ENCODE data around the gene CCDC85A. TPM values are rescaled to one million over a fixed set of nuclear protein-coding genes. Genes with fewer than 3 reads are reported as not detected.
A peak's percentile ranks its signal among the peaks of the same experiment; 100 is the strongest.

CCDC85A gene
- total and polyA plus RNA-seq, 2 experiments from 2014 or later = 0.21 to 0.24 TPM

- Histone ChIP-seq H3K4me2 (no peak overlapping the region), H3K79me2 (replicated peaks; ENCODE audit: insufficient read depth) (no peaks in the 10 kb centered on the region), H3F3A (replicated peaks; ENCODE audit: low read depth) (no peaks in the 10 kb centered on the region), H3K9me2 (ENCODE audit: insufficient read depth) (no peaks in the 10 kb centered on the region), H3K27me3 (ENCODE audit: insufficient read depth) (no peaks in the 10 kb centered on the region), H3K36me3 (ENCODE audit: insufficient read depth) (no peaks in the 10 kb centered on the region), H3K4me1 (ENCODE audit: insufficient read depth) (no peaks in the 10 kb centered on the region), H2AFZ (no peak overlapping the region), H3K27ac (ENCODE audit: low read depth) (no peak overlapping the region), H3K4me3 (no peak overlapping the region), H4K20me1 (replicated peaks; ENCODE audit: insufficient read depth) (no peaks in the 10 kb centered on the region)
- ATAC-seq (no peak), DNase-seq (ENCODE audit: low spot score) (no peak)
- Mint-ChIP-seq H3K4me1 (peaks cover 5% of the 10 kb centered on the region; the same call in 2 of the 3 replicates), H3K27me3 (ENCODE audit: insufficient read depth, low read depth, poor library complexity) (no peaks in the 10 kb centered on the region), H3K9me3 (no peaks in the 10 kb centered on the region), H3K27ac (no peak overlapping the region), H3K36me3 (ENCODE audit: low read depth) (no peaks in the 10 kb centered on the region), H3K4me3 (no peak overlapping the region)
- no peak for TF ChIP-seq REST (IDR thresholded peaks at IDR 0.05; ENCODE audit: unreplicated experiment)
- TF ChIP-seq EZH2phosphoT487 (IDR thresholded peaks at IDR 0.05; ENCODE audit: unreplicated experiment) = no peak
- no peak for TF ChIP-seq ZNF114 (CRISPR knock-in tag; IDR thresholded peaks at IDR 0.05)
These were observed 32.1 kb downstream of the CCDC85A start for GRCh38 chr2:56215911-56216310.

DNA sequence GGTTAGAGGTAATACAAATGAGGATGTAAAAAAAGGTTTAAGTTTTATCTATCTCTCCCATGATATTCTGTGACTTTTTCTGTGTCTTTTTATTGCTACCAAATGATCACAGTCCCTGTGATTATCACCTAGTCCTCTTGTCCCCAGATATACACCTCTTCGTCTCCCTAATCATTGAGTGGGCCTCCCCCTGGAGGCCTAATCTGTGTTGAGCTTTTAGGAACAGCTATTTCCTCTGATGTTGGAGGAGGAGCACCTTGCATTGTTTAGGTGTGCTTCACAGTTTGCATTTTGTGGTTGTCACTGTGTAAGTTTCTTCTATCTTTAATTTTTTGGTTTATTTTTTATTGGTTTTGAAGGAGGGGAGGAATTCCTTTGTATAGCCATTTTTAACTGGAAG is 33.3 kb downstream of the CCDC85A start:
- Histone ChIP-seq H3K4me1 (ENCODE audit: insufficient read depth) (no peaks in the 10 kb centered on the region), H3K79me2 (replicated peaks; ENCODE audit: insufficient read depth) (no peaks in the 10 kb centered on the region), H3K4me2 (no peak overlapping the region), H3F3A (replicated peaks; ENCODE audit: low read depth) (no peaks in the 10 kb centered on the region), H2AFZ (no peak overlapping the region), H3K27ac (ENCODE audit: low read depth) (no peak overlapping the region), H3K36me3 (ENCODE audit: insufficient read depth) (no peaks in the 10 kb centered on the region), H3K27me3 (ENCODE audit: insufficient read depth) (no peaks in the 10 kb centered on the region), H3K4me3 (no peak overlapping the region), H4K20me1 (replicated peaks; ENCODE audit: insufficient read depth) (no peaks in the 10 kb centered on the region), H3K9me2 (ENCODE audit: insufficient read depth) (no peaks in the 10 kb centered on the region)
- Mint-ChIP-seq H3K9me3 (no peaks in the 10 kb centered on the region), H3K36me3 (ENCODE audit: low read depth) (no peaks in the 10 kb centered on the region), H3K27me3 (ENCODE audit: insufficient read depth, low read depth, poor library complexity) (no peaks in the 10 kb centered on the region), H3K4me3 (no peak overlapping the region), H3K27ac (no peak overlapping the region), H3K4me1 (peaks cover 5% of the 10 kb centered on the region; the same call in 2 of the 3 replicates)
- TF ChIP-seq CTCF (conservative IDR thresholded peaks at IDR 0.05; ENCODE audit: low read depth in 2 of 2) = peak; percentile 56 to 60
- TF ChIP-seq POLR2AphosphoS5 (IDR thresholded peaks at IDR 0.05; ENCODE audit: low read depth) = no peak
- peak; percentile 81 for ATAC-seq
- DNase-seq (ENCODE audit: low spot score) = peak; percentile 61

DNA sequence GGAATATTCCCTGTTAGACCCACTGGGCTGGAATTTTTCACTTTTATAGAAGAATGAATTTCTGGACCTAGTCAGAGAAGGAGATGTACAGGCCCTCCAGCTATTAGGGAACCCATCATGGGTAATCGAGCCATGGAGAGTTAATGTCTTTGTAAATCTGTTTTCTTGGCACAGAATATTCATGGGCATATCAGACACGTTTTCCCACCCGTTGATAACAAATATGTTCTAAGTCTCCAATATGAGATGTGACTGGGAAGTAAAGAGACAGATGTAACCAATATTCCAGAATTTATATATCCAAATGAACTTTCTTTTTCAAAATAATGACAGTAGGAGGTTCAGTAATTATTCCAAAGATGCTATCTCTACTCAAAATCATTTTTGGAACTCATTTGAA is 38.7 kb downstream of the CCDC85A start:
- DNase-seq (ENCODE audit: low spot score) = no peak
- Histone ChIP-seq H4K20me1 (replicated peaks; ENCODE audit: insufficient read depth) (no peaks in the 10 kb centered on the region), H2AFZ (no peak overlapping the region), H3K27me3 (ENCODE audit: insufficient read depth) (no peaks in the 10 kb centered on the region), H3K4me2 (no peak overlapping the region), H3K27ac (ENCODE audit: low read depth) (no peak overlapping the region), H3F3A (replicated peaks; ENCODE audit: low read depth) (no peaks in the 10 kb centered on the region), H3K79me2 (replicated peaks; ENCODE audit: insufficient read depth) (no peaks in the 10 kb centered on the region), H3K4me1 (ENCODE audit: insufficient read depth) (no peaks in the 10 kb centered on the region), H3K4me3 (no peak overlapping the region), H3K36me3 (ENCODE audit: insufficient read depth) (no peaks in the 10 kb centered on the region), H3K9me2 (ENCODE audit: insufficient read depth) (no peaks in the 10 kb centered on the region)
- H3K36me3 Mint-ChIP-seq (ENCODE audit: low read depth) = no peaks in the 10 kb centered on the region
- H3K27me3 Mint-ChIP-seq (ENCODE audit: insufficient read depth, low read depth, poor library complexity) = no peaks in the 10 kb centered on the region
- H3K27ac Mint-ChIP-seq = no peak overlapping the region
- H3K9me3 Mint-ChIP-seq = no peaks in the 10 kb centered on the region
- ATAC-seq = no peak
- no peaks in the 10 kb centered on the region for H3K4me1 Mint-ChIP-seq
- H3K4me3 Mint-ChIP-seq = no peak overlapping the region
- no peak for TF ChIP-seq EZH2 (IDR thresholded peaks at IDR 0.05; ENCODE audit: low read depth, unreplicated experiment)
- no peak for TF ChIP-seq ZNF331 (CRISPR knock-in tag; IDR thresholded peaks at IDR 0.05; ENCODE audit: low read depth)
- TF ChIP-seq ZNF114 (CRISPR knock-in tag; IDR thresholded peaks at IDR 0.05) = no peak
- no peak for TF ChIP-seq JUNB (IDR thresholded peaks at IDR 0.05; ENCODE audit: unreplicated experiment)
- no peak for TF ChIP-seq CREB1 (CRISPR knock-in tag; IDR thresholded peaks at IDR 0.05; ENCODE audit: low read depth)
- TF ChIP-seq REST (IDR thresholded peaks at IDR 0.05; ENCODE audit: unreplicated experiment) = no peak
- TF ChIP-seq STAT1 (IDR thresholded peaks at IDR 0.05; ENCODE audit: unreplicated experiment) = no peak
- TF ChIP-seq EZH2phosphoT487 (IDR thresholded peaks at IDR 0.05; ENCODE audit: unreplicated experiment) = no peak

Measured in GM23338 (cell line).